ENCODE data around the gene ABAT. TPM values are rescaled to one million over a fixed set of nuclear protein-coding genes. Genes with fewer than 3 reads are reported as not detected.

Gene ABAT
- total and polyA plus RNA-seq, 2 of the 8 experiments (the other 6 are each of a cell fraction or from before 2014, with no cell fraction given), result 6.4 to 8.4 TPM

GRCh38 chr16:8678068-8678927 lies 3.9 kb downstream of the ABAT start:
- Histone ChIP-seq H4K20me1 (replicated peaks in 1 of 2; ENCODE audit: control insufficient read depth in 1 of 2, insufficient read depth in 2 of 2, low read length in 2 of 2) (peaks cover 0 to 6% of the 10 kb centered on the region in 2 experiments), H2AK5ac (ENCODE audit: low read depth, low read length) (no peak overlapping the region), H2BK12ac (ENCODE audit: low read depth, low read length) (no peak overlapping the region), H3K4me2 (ENCODE audit: insufficient read depth in 1 of 2, low read depth in 2 of 2, low read length in 2 of 2) (no peak overlapping the region), H3K4me1 (replicated peaks in 1 of 4; ENCODE audit: control insufficient read depth in 3 of 4, insufficient read depth in 4 of 4, low read length in 3 of 4) (peaks cover 0 to 7% (median 2%) of the 10 kb centered on the region in 4 experiments; a peak in 5 of 7 replicates), H4K8ac (ENCODE audit: extremely low read depth, insufficient read depth, low read length) (no peak overlapping the region), H2AFZ (ENCODE audit: low read length) (no peak overlapping the region), H3K79me2 (ENCODE audit: control insufficient read depth in 1 of 2, insufficient read depth in 2 of 2, low read length in 2 of 2) (no peaks in the 10 kb centered on the region), H2BK15ac (ENCODE audit: low read length) (no peak overlapping the region), H3K4ac (replicated peaks; ENCODE audit: insufficient read length, low read depth, low read length) (no peak overlapping the region), H3K9me3 (ENCODE audit: insufficient read depth in 2 of 2, low read depth in 1 of 2, low read length in 1 of 2) (no peaks in the 10 kb centered on the region), H3K56ac (replicated peaks; ENCODE audit: insufficient read length, low read depth, low read length) (no peak overlapping the region), H3K23me2 (ENCODE audit: low read depth, low read length) (peaks cover 8% of the 10 kb centered on the region; the same call in 1 of the 2 replicates), H3K9ac (replicated peaks in 1 of 4; ENCODE audit: extremely low read depth in 1 of 4, low read depth in 3 of 4, low read length in 3 of 4) (no peak overlapping the region), H3K27ac (ENCODE audit: low read depth, low read length) (no peak overlapping the region), H2BK20ac (ENCODE audit: low read length) (no peak overlapping the region), H2BK5ac (ENCODE audit: low read depth, low read length) (no peak overlapping the region), H3K14ac (ENCODE audit: insufficient read length) (no peak overlapping the region), H3K27me3 (replicated peaks in 1 of 4; ENCODE audit: control insufficient read depth in 3 of 4, extremely low read depth in 1 of 4, insufficient read depth in 3 of 4, low read length in 3 of 4) (peaks cover 0 to 11% (median 9%) of the 10 kb centered on the region in 4 experiments; a peak in 6 of 7 replicates), H4K91ac (replicated peaks; ENCODE audit: insufficient read length, low read length) (no peak overlapping the region), H3K36me3 (ENCODE audit: control insufficient read depth in 2 of 4, insufficient read depth in 4 of 4, low read length in 3 of 4) (no peaks in the 10 kb centered on the region), H4K5ac (ENCODE audit: insufficient read length, low read depth, low read length) (no peak overlapping the region), H3K4me3 (ENCODE audit: extremely low read depth in 1 of 4, insufficient read depth in 2 of 4, low read depth in 3 of 4, low read length in 4 of 4) (no peak overlapping the region), H3K23ac (ENCODE audit: insufficient read length) (no peak overlapping the region), H3K79me1 (ENCODE audit: low read depth, low read length) (no peaks in the 10 kb centered on the region), H3K18ac (ENCODE audit: extremely low read depth, low read length) (no peak overlapping the region), H2BK120ac (replicated peaks; ENCODE audit: low read depth, low read length) (no peak overlapping the region)
- FAIRE-seq, result no peak
- ChIA-PET CTCF (ENCODE audit: partially characterized antibody) (interaction anchor here (0.6 to 27.6 kb wide), 4 partner anchors 11 to 134 kb away, joined by 3 to 404 read pairs (median 3); partner anchors contain the start of genes PMM2 and TMEM186), POLR2A (ENCODE audit: partially characterized antibody) (interaction anchor here (1.3 kb wide), 1 partner anchor 43 kb away, joined by 3 read pairs; no protein-coding TSS in a partner anchor)
- TF ChIP-seq SUZ12 (IDR thresholded peaks at IDR 0.05; ENCODE audit: low read length), result no peak
- TF ChIP-seq ZNF274 (IDR thresholded peaks at IDR 0.05; ENCODE audit: borderline replicate concordance, extremely low read depth, low read length), result no peak
- no peak for TF ChIP-seq TCF12 (IDR thresholded peaks at IDR 0.05; ENCODE audit: low read depth, low read length)
- TF ChIP-seq MAFK (IDR thresholded peaks at IDR 0.05; ENCODE audit: low read depth, low read length), result no peak
- TF ChIP-seq CTBP2 (IDR thresholded peaks at IDR 0.05; ENCODE audit: borderline replicate concordance, insufficient read depth, insufficient read length, low read length), result no peak
- TF ChIP-seq KDM5A (IDR thresholded peaks at IDR 0.05; ENCODE audit: low read length), result no peak
- no peak for TF ChIP-seq EZH2 (IDR thresholded peaks at IDR 0.05; ENCODE audit: low read depth, low read length, severe bottlenecking)
- TF ChIP-seq POLR2AphosphoS5 (IDR thresholded peaks at IDR 0.05; ENCODE audit: low read depth, low read length), result no peak
- DNase-seq (ENCODE audit: low read depth in 1 of 2, low spot score in 2 of 2), result no peak
- WGBS, 2 experiments (ENCODE audit: extremely low coverage in 1 of 2, insufficient coverage in 1 of 2, insufficient read length in 1 of 2, insufficient replicate concordance in 2 of 2, low coverage in 1 of 2, low lambda C conversion rate in 2 of 2, missing lambda C conversion rate in 1 of 2), result 90% methylated on average over 7 of the region's 7 CpGs; no CpG with 5 or more reads in 1 of the 2 experiments
